Upper lobe of left lung (tissue), 6 donors: ENCODE measurements around the gene CKAP4. TPM values are rescaled to one million over a fixed set of nuclear protein-coding genes. Genes with fewer than 3 reads are reported as not detected.

Experiments used
- ATAC-seq, 2 donors: fragments of 200-7000 bp; cut with Tn5 transposase; one replicate each; pipeline ENCODE4 v1.9.1; 2022; ENCODE audit warnings: mild to moderate bottlenecking in 2 of 2, moderate library complexity in 2 of 2; ENCODE audit not compliant: low FRiP score in 2 of 2
- DNase-seq, 2 donors: peaks; one replicate each; pipeline ENCODE4 v3.0.0-alpha.2; 2019 to 2020
- H3K27ac ChIP-seq, 4 donors: fragments of 200-600 bp; sonication (generic); one replicate each; pipeline ENCODE4 v1.5.1; 2016 to 2019
- H3K27me3 ChIP-seq, 4 donors: fragments of 200-600 bp; sonication (generic); one replicate each; pipeline ENCODE4 v1.5.1; 2017 to 2019
- H3K36me3 ChIP-seq, 4 donors: fragments of 200-600 bp; sonication (generic); one replicate each; pipeline ENCODE4 v1.5.1; 2016 to 2019
- H3K4me1 ChIP-seq, 4 donors: fragments of 200-600 bp; sonication (generic); one replicate each; pipeline ENCODE4 v1.5.1; 2018 to 2019
- H3K4me3 ChIP-seq, 4 donors: fragments of 200-600 bp; sonication (generic); one replicate each; pipeline ENCODE4 v1.5.1; 2017 to 2019; ENCODE audit warnings: mild to moderate bottlenecking in 2 of 4, moderate library complexity in 1 of 4
- H3K9me3 ChIP-seq, 4 donors: fragments of 200-600 bp; sonication (generic); one replicate each; pipeline ENCODE4 v1.5.1; 2018 to 2019
- CTCF ChIP-seq, 6 experiments: fragments of 450-650 bp in 4 of 6; fragments of 200-600 bp in 2 of 6; sonication (generic) in 2 of 6; IDR thresholded peaks; one replicate each; pipeline ENCODE4 v1.5.1; 2016 to 2019; ENCODE audit warnings: antibody characterized with exemption in 6 of 6
- EP300 ChIP-seq, 4 donors: sonication (generic); formaldehyde crosslinking; IDR thresholded peaks; one replicate each; pipeline ENCODE4 v1.5.1; 2017; ENCODE audit warnings: antibody characterized with exemption in 4 of 4, control low read depth in 2 of 4
- POLR2A ChIP-seq, 4 donors: fragments of 450-650 bp; IDR thresholded peaks; one replicate each; pipeline ENCODE4 v1.5.1; 2016 to 2017; ENCODE audit warnings: antibody characterized with exemption in 4 of 4, mild to moderate bottlenecking in 2 of 4
- POLR2AphosphoS5 ChIP-seq, 2 donors: sonication (generic); formaldehyde crosslinking; IDR thresholded peaks; one replicate each; pipeline ENCODE4 v1.5.1; 2017; ENCODE audit warnings: antibody characterized with exemption in 2 of 2
- WGBS, 2 donors: methylation state at CpG; one replicate each; pipeline ENCODE4 v1.1.5; 2017 to 2018; 5-methylcytosine and 5-hydroxymethylcytosine counted together
- total RNA-seq, 6 donors: library from RNA; depleted of rRNA in 4 of 6; stranded (reverse); fragments of >200 nt in 4 of 6; gene quantifications; one replicate each; pipeline versions ENCODE4 v1.1.0 to v1.2.1, GENCODE V29; 2016 to 2021
- donor health status: DM: no; HTN: no; CAD: no; lungs with moderate emphysema.
- donor health status: DM: no; HTN: yes; CAD: no; lungs with severe emphysema.

The CKAP4 gene
- total RNA-seq, 6 donors from 2014 or later, result 16.8 to 70.8 (median 44.5) TPM

DNA sequence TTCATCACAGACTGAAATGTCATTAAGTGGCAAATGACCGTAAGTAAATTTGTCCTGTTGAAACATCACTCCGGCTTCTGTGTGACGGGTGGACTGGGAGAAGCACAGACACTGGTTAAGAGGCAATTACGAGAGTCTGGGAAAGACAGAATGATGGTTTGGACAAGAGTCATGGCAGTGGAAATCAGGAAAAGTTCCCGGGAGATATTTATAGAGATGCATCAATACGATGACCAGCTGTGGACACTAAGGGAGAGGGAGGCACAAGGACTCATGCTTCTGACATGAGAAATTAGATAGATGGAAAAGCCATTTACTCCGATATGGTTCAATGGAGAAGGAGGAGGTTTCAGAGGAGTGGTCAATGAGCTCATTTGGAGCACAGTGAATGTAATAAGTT lies 27.3 kb downstream of the CKAP4 start:
- no peaks in the 10 kb centered on the region for H3K27me3 ChIP-seq
- DNase-seq (no peak), ATAC-seq (no peak)
- peaks cover 0 to 9% (median 7%) of the 10 kb centered on the region in 4 donors for H3K9me3 ChIP-seq
- no peaks in the 10 kb centered on the region for H3K36me3 ChIP-seq
- no peak overlapping the region for H3K27ac ChIP-seq
- peaks cover 0 to 3% (median 0%) of the 10 kb centered on the region in 4 donors for H3K4me1 ChIP-seq
- 76 to 81% methylated on average over 7 of the region's 7 CpGs for WGBS, 2 donors
- TF ChIP-seq POLR2AphosphoS5 (IDR thresholded peaks at IDR 0.05), result no peak
- no peak for TF ChIP-seq POLR2A (IDR thresholded peaks at IDR 0.05)
- no peak for TF ChIP-seq EP300 (IDR thresholded peaks at IDR 0.05)
- no peak for TF ChIP-seq CTCF (IDR thresholded peaks at IDR 0.05)
- no peak overlapping the region for H3K4me3 ChIP-seq

DNA sequence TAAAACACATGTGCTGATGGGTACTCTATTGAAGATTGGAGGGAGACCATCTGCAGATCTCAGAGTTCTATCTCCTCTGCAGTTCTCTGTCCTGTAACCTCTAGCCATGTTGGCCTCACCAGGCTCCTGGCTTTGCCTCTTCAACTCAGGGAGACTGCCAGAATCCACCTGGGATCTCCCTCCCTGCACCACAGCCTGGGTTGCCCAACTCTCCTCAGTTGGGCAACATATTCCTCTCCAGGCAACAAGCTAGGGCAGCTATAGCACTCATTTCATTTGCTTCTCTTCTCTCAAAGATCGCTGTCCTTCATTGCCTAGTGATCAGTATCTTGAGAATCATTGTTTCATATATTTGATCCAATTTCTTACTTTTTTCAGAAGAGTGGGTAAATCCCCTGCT lies 28.8 kb downstream of the CKAP4 start:
- no peak for ATAC-seq
- Histone ChIP-seq H3K36me3 (no peaks in the 10 kb centered on the region), H3K4me1 (peaks cover 0 to 3% (median 0%) of the 10 kb centered on the region in 4 donors), H3K27me3 (no peaks in the 10 kb centered on the region), H3K27ac (no peak overlapping the region), H3K4me3 (no peak overlapping the region), H3K9me3 (peaks cover 0 to 9% (median 7%) of the 10 kb centered on the region in 4 donors)
- WGBS, 2 donors, result 96 to 100% methylated on average over 1 of the region's 1 CpG
- no peak for DNase-seq
- TF ChIP-seq POLR2A (IDR thresholded peaks at IDR 0.05) (no peak), CTCF (IDR thresholded peaks at IDR 0.05) (no peak), POLR2AphosphoS5 (IDR thresholded peaks at IDR 0.05) (no peak), EP300 (IDR thresholded peaks at IDR 0.05) (no peak)

DNA sequence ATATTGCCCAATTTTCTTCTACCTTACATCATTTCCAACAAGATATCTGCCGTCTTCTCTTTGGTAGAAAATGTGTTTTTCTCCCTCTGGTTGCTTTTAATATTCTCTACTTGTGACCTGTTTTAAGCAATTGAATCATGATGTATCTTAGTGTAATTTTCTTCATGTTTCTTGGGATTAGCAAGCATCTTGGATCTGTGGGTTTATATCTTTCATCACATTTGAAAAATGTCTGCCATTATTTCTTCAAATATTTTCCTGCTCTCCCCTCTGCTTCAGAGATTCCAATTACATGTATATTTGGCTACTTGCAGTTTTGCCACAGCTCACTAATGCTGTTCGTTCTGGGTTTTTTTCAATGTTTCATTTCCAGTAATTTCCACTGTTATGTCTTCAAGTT lies 30.1 kb downstream of the CKAP4 start:
- no peaks in the 10 kb centered on the region for H3K4me1 ChIP-seq
- TF ChIP-seq POLR2A (IDR thresholded peaks at IDR 0.05), result no peak
- TF ChIP-seq CTCF (IDR thresholded peaks at IDR 0.05), result no peak
- no peak for TF ChIP-seq EP300 (IDR thresholded peaks at IDR 0.05)
- no peak for TF ChIP-seq POLR2AphosphoS5 (IDR thresholded peaks at IDR 0.05)
- peaks cover 0 to 9% (median 7%) of the 10 kb centered on the region in 4 donors for H3K9me3 ChIP-seq
- no peaks in the 10 kb centered on the region for H3K36me3 ChIP-seq
- no peak for ATAC-seq
- H3K27ac ChIP-seq, result no peak overlapping the region
- no peaks in the 10 kb centered on the region for H3K27me3 ChIP-seq
- WGBS, 2 donors, result 93 to 96% methylated on average over 2 of the region's 2 CpGs
- DNase-seq, result no peak
- no peak overlapping the region for H3K4me3 ChIP-seq

DNA sequence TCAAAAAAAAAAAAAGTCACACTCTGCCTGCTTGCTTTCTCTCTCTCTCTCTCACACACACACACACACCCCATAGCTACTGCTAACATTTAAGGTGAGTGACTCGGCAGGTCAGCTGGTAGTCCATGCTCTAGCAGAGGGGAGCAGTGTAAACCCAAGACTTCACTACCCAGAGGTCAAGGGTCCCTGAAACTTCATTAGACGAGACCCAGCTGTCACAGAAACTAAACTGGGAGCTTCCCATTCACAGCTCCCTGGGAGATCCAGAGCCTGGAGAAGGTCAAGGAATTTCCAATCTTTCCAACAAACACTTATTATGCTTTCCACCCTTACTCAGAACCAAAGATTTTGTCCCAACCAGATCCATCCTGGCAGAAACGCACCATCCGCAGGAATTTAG lies 33.2 kb downstream of the CKAP4 start:
- Histone ChIP-seq H3K27ac (no peak overlapping the region), H3K4me3 (no peak overlapping the region), H3K4me1 (no peaks in the 10 kb centered on the region), H3K27me3 (no peaks in the 10 kb centered on the region), H3K9me3 (peaks cover 0 to 9% (median 7%) of the 10 kb centered on the region in 4 donors), H3K36me3 (no peaks in the 10 kb centered on the region)
- DNase-seq (no peak), ATAC-seq (no peak)
- WGBS, 2 donors, result 67 to 72% methylated on average over 4 of the region's 4 CpGs
- TF ChIP-seq CTCF (IDR thresholded peaks at IDR 0.05) (no peak), EP300 (IDR thresholded peaks at IDR 0.05) (no peak), POLR2AphosphoS5 (IDR thresholded peaks at IDR 0.05) (no peak), POLR2A (IDR thresholded peaks at IDR 0.05) (no peak)

DNA sequence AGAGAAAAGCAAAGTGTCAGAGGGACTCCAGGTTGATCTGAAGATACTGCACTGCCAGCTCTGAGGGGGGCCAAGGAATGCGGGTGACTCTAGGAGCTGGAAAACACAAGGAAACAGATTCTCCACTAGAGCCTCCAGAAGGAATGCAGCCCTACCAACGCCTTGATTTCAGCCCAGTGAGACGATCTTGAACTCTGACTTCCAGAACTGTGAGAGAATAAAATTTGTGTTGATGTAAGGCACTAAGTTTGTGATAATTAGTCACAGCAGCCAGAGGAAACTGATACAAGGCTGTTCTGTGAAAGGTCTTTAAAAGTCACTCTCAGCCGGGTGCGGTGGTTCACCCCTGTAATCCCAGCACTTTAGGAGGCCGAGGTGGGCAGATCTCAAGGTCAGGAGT lies 34.2 kb downstream of the CKAP4 start:
- peaks cover 0 to 9% (median 7%) of the 10 kb centered on the region in 4 donors for H3K9me3 ChIP-seq
- H3K36me3 ChIP-seq, result no peaks in the 10 kb centered on the region
- H3K4me1 ChIP-seq, result no peaks in the 10 kb centered on the region
- no peak for DNase-seq
- TF ChIP-seq EP300 (IDR thresholded peaks at IDR 0.05), result no peak
- TF ChIP-seq CTCF (IDR thresholded peaks at IDR 0.05), result no peak
- no peak for TF ChIP-seq POLR2AphosphoS5 (IDR thresholded peaks at IDR 0.05)
- no peak for TF ChIP-seq POLR2A (IDR thresholded peaks at IDR 0.05)
- H3K4me3 ChIP-seq, result no peak overlapping the region
- no peak for ATAC-seq
- 75 to 85% methylated on average over 6 of the region's 6 CpGs for WGBS, 2 donors
- no peak overlapping the region for H3K27ac ChIP-seq
- no peaks in the 10 kb centered on the region for H3K27me3 ChIP-seq
